Measurements from ENCODE around the gene AP4S1.

Gene AP4S1

DNA sequence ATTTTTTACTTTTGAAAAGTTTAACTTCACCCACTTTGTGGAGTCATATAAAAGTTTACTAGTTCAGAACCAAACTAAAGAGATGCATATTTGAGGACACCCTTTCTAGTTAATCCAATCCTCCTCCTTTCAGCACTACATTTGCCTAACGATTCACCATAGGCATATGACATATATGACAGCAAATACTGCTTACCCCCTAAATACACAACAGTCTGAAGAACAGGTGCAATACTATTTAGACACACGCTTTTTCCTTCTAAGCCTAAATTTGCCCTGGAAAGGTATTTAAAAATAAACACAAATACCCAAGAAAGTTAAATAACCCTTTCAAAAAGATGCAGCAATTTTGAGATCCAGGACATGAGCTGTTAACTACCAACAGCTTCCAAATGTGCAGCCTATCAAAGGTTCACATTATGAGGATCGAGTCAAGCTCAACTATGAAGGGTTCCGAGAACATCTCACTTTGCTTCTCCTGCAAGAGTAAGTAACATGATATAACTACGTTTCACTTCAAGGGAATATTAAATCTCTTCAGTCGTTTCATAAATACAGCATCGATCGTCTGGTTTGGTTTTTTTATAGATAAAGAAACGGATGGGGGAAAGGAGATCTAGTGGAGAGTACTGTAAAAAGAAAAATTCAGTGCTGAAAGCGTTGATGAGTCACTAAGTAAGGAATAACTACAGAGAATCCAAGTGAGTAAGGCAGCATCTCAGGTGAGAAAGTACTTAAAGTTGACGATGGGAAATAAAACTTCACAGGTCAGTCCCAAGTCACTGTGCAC, 677 bp upstream of the AP4S1 start:
- Histone ChIP-seq H3K27ac (ENCODE audit: low read depth, low read length) (peak overlapping the region; percentile 97), H3K9ac (ENCODE audit: low read length in 5 of 5) (peak overlapping the region; percentile 65 to 99 (median 96)), H3K4me1 (ENCODE audit: control insufficient read depth in 5 of 5, insufficient read depth in 5 of 5, low read length in 5 of 5) (peaks cover 5 to 36% (median 34%) of the 10 kb centered on the region in 5 donors), H3K4me3 (ENCODE audit: low read depth in 1 of 5, low read length in 5 of 5) (peak overlapping the region; percentile 92 to 97 (median 94)), H3K27me3 (ENCODE audit: control insufficient read depth in 5 of 5, insufficient read depth in 4 of 5, low read length in 5 of 5) (no peaks in the 10 kb centered on the region), H3K9me3 (ENCODE audit: control insufficient read depth in 5 of 5, low read length in 5 of 5) (no peaks in the 10 kb centered on the region), H3K36me3 (ENCODE audit: control insufficient read depth in 5 of 5, insufficient read depth in 5 of 5, low read length in 5 of 5) (peaks cover 0 to 6% (median 2%) of the 10 kb centered on the region in 5 donors)

DNA sequence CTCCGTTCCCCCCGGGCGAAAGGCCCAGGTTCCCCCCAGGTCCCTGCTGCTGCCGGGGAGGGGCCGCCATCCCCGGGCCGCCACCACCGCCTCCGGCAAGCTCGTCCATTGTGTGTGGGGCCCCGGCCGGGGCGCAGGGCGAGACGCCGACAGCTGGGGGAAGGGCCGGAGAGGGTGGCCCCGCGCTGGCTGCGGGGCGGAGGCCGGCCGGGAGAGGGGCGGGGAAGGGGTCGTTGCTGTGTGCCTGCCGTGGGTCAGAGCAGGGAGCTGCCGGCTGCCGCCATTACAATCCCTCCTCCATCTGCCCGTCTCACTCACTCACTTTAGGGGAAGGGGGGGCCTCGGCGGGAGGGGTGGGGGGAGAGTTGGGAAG, 614 bp downstream of the AP4S1 start, which contains the start of gene STRN3:
TSS of gene STRN3 (minus strand) at position 303 of the 373 bp plus-strand sequence. CDS start at position 109, 194 bp downstream.
- peak within 1 kb of the TSS; percentile 97 for H3K27ac ChIP-seq (ENCODE audit: low read depth, low read length)
- H3K36me3 ChIP-seq (ENCODE audit: control insufficient read depth in 5 of 5, insufficient read depth in 5 of 5, low read length in 5 of 5) = peaks cover 0 to 5% (median 0%) of the 10 kb centered on the region in 5 donors
- peak within 1 kb of the TSS; percentile 93 to 99 (median 96) for H3K9ac ChIP-seq (ENCODE audit: low read length in 5 of 5)
- peak within 1 kb of the TSS; percentile 92 to 97 (median 94) for H3K4me3 ChIP-seq (ENCODE audit: low read depth in 1 of 5, low read length in 5 of 5)
- no peaks in the 10 kb centered on the region for H3K9me3 ChIP-seq (ENCODE audit: control insufficient read depth in 5 of 5, low read length in 5 of 5)
- H3K4me1 ChIP-seq (ENCODE audit: control insufficient read depth in 5 of 5, insufficient read depth in 5 of 5, low read length in 5 of 5) = peaks cover 5 to 36% (median 34%) of the 10 kb centered on the region in 5 donors
- H3K27me3 ChIP-seq (ENCODE audit: control insufficient read depth in 5 of 5, insufficient read depth in 4 of 5, low read length in 5 of 5) = no peaks in the 10 kb centered on the region

DNA sequence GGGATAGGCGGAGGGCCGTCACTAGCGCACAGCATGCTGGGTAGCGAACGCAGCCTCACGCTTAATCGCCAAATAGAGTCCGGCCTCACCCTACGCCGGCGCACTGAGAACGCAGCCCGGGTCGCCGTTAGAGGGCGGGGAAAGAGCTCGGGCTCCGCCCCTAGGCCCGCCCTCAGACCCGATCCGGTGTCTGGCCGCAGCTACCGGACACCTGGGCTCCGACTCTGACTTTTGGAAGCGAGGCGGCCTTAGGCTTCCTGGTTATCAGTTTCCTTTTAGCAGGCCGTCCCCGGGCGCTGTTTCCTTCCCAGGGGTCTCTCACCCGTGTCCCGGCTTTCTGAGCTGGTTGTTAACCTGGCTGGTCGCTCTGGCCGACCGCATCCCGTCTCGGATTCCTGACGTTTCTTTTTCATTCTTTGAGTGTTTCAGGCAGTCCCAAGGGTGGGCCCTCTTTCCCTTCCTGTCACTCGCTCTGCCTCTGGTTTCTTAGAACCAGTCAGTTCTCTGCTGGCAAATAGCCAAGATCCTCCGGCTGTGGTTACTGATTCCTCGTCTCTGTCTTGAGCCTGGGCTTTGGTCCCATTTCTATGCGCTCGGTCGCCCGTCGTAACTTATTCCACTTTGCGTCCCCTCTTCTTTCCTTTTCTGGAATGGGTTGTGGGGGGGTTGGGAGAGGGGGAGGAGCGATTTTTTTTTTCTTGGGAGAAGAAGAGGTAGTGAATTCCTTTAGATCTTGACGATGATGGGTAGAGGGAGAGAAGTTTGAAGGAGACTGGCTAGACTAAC, 1.2 kb downstream of the AP4S1 start:
- Histone ChIP-seq H3K36me3 (ENCODE audit: control insufficient read depth in 5 of 5, insufficient read depth in 5 of 5, low read length in 5 of 5) (peaks cover 0 to 1% (median 0%) of the 10 kb centered on the region in 5 donors), H3K27me3 (ENCODE audit: control insufficient read depth in 5 of 5, insufficient read depth in 4 of 5, low read length in 5 of 5) (no peaks in the 10 kb centered on the region)

DNA sequence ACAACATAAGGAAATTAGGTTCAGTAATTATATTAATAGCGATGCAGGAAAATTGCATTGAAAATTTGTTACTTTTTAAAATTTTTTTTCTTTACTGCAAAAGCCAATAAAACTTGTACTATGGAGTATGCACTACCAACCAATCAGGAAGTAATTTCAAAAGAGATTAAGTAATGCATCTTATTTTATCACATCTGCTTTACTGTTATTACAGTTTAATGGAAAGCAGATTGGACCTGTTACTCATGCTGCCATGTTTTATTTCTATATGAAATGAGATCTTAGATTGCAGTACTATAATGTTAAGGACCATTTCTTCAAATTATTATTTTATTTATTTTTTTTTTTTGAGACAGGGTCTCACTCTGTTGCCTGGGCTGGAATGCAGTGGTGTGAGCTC, 2.4 kb downstream of the AP4S1 start:
- no peak overlapping the region for H3K9ac ChIP-seq (ENCODE audit: low read length in 5 of 5)

More for the DNA sequence above, 1.2 kb downstream of the AP4S1 start:
- no peaks in the 10 kb centered on the region for H3K9me3 ChIP-seq (ENCODE audit: control insufficient read depth in 5 of 5, low read length in 5 of 5)
- peak overlapping the region; percentile 93 to 99 (median 95) for H3K9ac ChIP-seq (ENCODE audit: low read length in 5 of 5)
- peaks cover 5 to 36% (median 34%) of the 10 kb centered on the region in 5 donors for H3K4me1 ChIP-seq (ENCODE audit: control insufficient read depth in 5 of 5, insufficient read depth in 5 of 5, low read length in 5 of 5)
- peak overlapping the region; percentile 90 to 96 (median 92) for H3K4me3 ChIP-seq (ENCODE audit: low read depth in 1 of 5, low read length in 5 of 5)
- peak overlapping the region; percentile 97 for H3K27ac ChIP-seq (ENCODE audit: low read depth, low read length)

DNA sequence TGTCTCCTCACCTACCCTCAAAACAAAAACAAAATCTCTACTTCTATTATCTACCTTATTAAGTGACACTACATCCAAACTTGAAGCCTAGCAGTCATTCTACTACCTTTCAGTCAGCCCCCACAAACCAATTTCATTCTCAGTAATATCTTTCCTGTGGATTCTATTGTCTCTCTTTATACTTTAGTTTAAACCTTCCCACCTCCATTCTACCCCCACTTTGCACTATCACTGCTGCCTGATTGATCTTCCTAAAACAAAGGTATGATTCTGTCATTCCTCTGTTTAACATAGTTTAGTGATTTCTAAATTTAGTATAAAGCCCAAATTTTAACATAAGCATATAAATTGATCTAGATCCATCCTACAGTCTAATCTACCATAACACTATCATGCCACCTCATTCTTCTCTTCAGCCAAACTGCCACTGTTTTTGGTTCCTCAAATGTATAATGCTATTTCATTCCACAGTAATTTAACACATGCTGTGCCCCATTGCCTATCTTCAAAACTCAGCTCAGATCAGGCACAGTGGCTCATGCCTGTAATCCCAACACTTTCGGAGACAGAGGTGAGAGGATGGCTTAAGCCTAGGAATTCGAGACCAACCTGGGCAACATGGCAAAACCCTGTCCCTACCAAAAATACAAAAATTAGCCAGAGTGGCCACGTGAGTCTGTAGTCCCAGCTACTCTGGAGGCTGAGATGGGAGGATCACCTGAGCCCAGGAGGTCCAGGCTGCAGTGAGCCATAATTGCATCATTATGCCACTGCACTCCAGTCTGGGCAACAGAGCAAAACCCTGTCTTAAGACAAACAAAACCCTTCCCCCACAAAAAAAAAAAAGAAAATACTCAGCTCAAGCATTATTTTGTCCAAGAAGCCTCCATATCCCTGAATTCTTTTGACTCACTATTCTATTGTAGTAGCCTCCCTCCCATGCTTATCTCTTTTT, 3.8 kb downstream of the AP4S1 start:
- Histone ChIP-seq H3K9ac (ENCODE audit: low read length in 5 of 5) (no peak overlapping the region), H3K27ac (ENCODE audit: low read depth, low read length) (no peak overlapping the region), H3K4me1 (ENCODE audit: control insufficient read depth in 5 of 5, insufficient read depth in 5 of 5, low read length in 5 of 5) (peaks cover 5 to 19% (median 13%) of the 10 kb centered on the region in 5 donors), H3K9me3 (ENCODE audit: control insufficient read depth in 5 of 5, low read length in 5 of 5) (no peaks in the 10 kb centered on the region), H3K27me3 (ENCODE audit: control insufficient read depth in 5 of 5, insufficient read depth in 4 of 5, low read length in 5 of 5) (no peaks in the 10 kb centered on the region), H3K36me3 (ENCODE audit: control insufficient read depth in 5 of 5, insufficient read depth in 5 of 5, low read length in 5 of 5) (no peaks in the 10 kb centered on the region), H3K4me3 (ENCODE audit: low read depth in 1 of 5, low read length in 5 of 5) (no peak overlapping the region)

More for the DNA sequence above, 2.4 kb downstream of the AP4S1 start:
- Histone ChIP-seq H3K27ac (ENCODE audit: low read depth, low read length) (no peak overlapping the region), H3K27me3 (ENCODE audit: control insufficient read depth in 5 of 5, insufficient read depth in 4 of 5, low read length in 5 of 5) (no peaks in the 10 kb centered on the region), H3K4me3 (ENCODE audit: low read depth in 1 of 5, low read length in 5 of 5) (peak overlapping the region in 1 of 5 donors; percentile 96), H3K4me1 (ENCODE audit: control insufficient read depth in 5 of 5, insufficient read depth in 5 of 5, low read length in 5 of 5) (peaks cover 5 to 33% (median 28%) of the 10 kb centered on the region in 5 donors), H3K9me3 (ENCODE audit: control insufficient read depth in 5 of 5, low read length in 5 of 5) (no peaks in the 10 kb centered on the region), H3K36me3 (ENCODE audit: control insufficient read depth in 5 of 5, insufficient read depth in 5 of 5, low read length in 5 of 5) (no peaks in the 10 kb centered on the region)

DNA sequence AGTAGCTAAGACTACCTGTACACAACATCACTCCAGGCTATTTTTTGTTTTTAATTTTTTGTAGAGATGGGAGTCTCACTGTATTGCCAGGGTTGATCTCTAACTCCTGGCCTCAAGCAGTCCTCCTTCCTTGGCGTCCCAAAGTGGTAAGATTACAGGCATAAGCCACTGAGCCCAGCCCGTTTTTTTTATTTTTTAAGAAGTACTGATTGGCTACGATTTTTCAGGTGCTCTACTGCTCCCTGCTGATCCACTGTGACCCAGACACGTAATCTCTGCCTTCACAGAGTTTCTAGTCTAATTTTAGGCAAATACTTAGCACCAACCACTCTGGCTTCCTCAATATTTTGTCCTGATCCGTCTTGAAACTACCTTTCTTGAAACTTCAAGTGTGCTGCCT, 5.0 kb downstream of the AP4S1 start:
- Histone ChIP-seq H3K9me3 (ENCODE audit: control insufficient read depth in 5 of 5, low read length in 5 of 5) (no peaks in the 10 kb centered on the region), H3K36me3 (ENCODE audit: control insufficient read depth in 5 of 5, insufficient read depth in 5 of 5, low read length in 5 of 5) (no peaks in the 10 kb centered on the region), H3K27me3 (ENCODE audit: control insufficient read depth in 5 of 5, insufficient read depth in 4 of 5, low read length in 5 of 5) (no peaks in the 10 kb centered on the region), H3K9ac (ENCODE audit: low read length in 5 of 5) (no peak overlapping the region), H3K27ac (ENCODE audit: low read depth, low read length) (no peak overlapping the region), H3K4me3 (ENCODE audit: low read depth in 1 of 5, low read length in 5 of 5) (no peak overlapping the region), H3K4me1 (ENCODE audit: control insufficient read depth in 5 of 5, insufficient read depth in 5 of 5, low read length in 5 of 5) (peaks cover 0 to 8% (median 5%) of the 10 kb centered on the region in 5 donors)

DNA sequence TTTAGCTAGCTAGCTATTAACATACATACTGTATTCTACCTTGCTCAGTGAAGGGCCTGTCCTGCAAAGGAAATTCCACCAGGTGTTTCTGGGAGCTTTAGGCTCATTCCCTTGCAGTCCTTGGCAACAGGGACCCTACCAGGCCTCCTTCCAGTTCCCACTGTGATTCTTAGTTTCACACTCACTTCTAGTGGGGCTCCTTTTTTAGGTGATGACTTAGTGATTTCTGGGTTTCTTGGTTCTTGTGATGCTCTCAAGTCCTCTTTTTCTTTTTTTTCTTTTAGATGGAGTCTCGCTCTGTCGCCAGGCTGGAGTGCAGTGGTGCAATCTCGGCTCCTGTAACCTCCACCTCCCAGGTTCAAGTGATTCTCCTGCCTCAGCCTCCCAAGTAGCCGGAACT, 11.1 kb downstream of the AP4S1 start:
- H3K27me3 ChIP-seq (ENCODE audit: control insufficient read depth in 5 of 5, insufficient read depth in 4 of 5, low read length in 5 of 5) = no peaks in the 10 kb centered on the region
- H3K27ac ChIP-seq (ENCODE audit: low read depth, low read length) = no peak overlapping the region
- no peak overlapping the region for H3K9ac ChIP-seq (ENCODE audit: low read length in 5 of 5)

DNA sequence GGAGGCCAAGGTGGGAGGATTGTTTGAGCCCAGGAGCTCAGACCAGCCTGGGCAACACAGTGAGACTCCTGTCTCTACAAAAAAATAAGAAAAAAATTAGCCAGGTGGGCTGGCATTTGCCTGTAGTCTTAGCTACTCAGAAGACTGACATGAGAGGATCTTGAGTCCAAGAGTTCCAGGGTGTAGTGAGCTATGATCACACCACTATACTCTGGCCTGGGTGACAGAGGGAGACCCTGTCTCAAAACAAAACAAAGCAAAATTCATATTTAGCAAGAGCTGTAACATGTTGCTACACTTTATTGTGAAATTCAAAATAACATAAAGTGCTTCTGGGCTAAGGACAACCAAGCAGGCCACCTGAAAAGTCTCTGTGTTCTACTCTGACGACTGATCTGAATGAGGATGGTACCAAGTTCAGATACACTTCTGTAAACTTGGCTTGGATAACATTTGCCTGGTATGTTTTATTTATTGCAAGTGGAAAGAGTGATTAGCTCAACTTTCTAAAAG, 12.3 kb downstream of the AP4S1 start:
- Histone ChIP-seq H3K4me1 (ENCODE audit: control insufficient read depth in 5 of 5, insufficient read depth in 5 of 5, low read length in 5 of 5) (peaks cover 0 to 7% (median 0%) of the 10 kb centered on the region in 5 donors), H3K9me3 (ENCODE audit: control insufficient read depth in 5 of 5, low read length in 5 of 5) (no peaks in the 10 kb centered on the region), H3K27me3 (ENCODE audit: control insufficient read depth in 5 of 5, insufficient read depth in 4 of 5, low read length in 5 of 5) (no peaks in the 10 kb centered on the region), H3K27ac (ENCODE audit: low read depth, low read length) (no peak overlapping the region), H3K9ac (ENCODE audit: low read length in 5 of 5) (no peak overlapping the region), H3K36me3 (ENCODE audit: control insufficient read depth in 5 of 5, insufficient read depth in 5 of 5, low read length in 5 of 5) (peaks cover 0 to 3% (median 0%) of the 10 kb centered on the region in 5 donors), H3K4me3 (ENCODE audit: low read depth in 1 of 5, low read length in 5 of 5) (no peak overlapping the region)

More for the DNA sequence above, 11.1 kb downstream of the AP4S1 start:
- Histone ChIP-seq H3K36me3 (ENCODE audit: control insufficient read depth in 5 of 5, insufficient read depth in 5 of 5, low read length in 5 of 5) (peaks cover 0 to 3% (median 0%) of the 10 kb centered on the region in 5 donors), H3K9me3 (ENCODE audit: control insufficient read depth in 5 of 5, low read length in 5 of 5) (no peaks in the 10 kb centered on the region), H3K4me1 (ENCODE audit: control insufficient read depth in 5 of 5, insufficient read depth in 5 of 5, low read length in 5 of 5) (peaks cover 0 to 7% (median 0%) of the 10 kb centered on the region in 5 donors), H3K4me3 (ENCODE audit: low read depth in 1 of 5, low read length in 5 of 5) (no peak overlapping the region)

DNA sequence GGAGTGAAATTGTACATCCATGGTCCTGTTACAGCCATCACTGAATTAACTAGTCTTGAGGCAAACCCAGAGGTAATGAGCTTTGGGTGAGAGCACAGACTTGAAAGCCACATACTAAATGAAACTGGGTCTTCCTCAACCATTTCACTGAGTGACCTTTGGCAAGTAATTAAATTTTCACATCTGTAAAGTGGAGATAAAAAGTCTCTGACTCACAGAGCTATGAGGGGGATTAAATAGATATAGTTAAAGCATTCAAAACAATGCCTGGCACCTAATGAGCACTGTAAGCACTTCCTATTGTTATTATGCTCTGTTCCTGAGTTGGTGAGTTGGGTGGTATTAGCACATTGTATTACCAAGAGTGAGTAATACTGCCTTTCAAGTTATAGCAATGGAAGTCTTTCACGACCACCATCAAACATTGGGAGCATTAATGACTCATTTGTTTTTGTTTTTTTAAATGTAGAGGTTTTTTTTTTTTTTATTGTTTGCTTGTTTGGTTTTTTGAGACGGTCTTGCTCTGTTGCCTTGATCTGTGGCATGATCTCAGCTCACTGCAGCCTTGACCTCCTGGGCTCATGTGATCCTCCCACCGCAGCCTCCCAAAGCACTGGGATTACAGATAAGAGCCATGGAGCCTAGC, 13.2 kb downstream of the AP4S1 start:
- Histone ChIP-seq H3K27me3 (ENCODE audit: control insufficient read depth in 5 of 5, insufficient read depth in 4 of 5, low read length in 5 of 5) (no peaks in the 10 kb centered on the region), H3K4me3 (ENCODE audit: low read depth in 1 of 5, low read length in 5 of 5) (no peak overlapping the region), H3K9ac (ENCODE audit: low read length in 5 of 5) (no peak overlapping the region), H3K9me3 (ENCODE audit: control insufficient read depth in 5 of 5, low read length in 5 of 5) (no peaks in the 10 kb centered on the region), H3K27ac (ENCODE audit: low read depth, low read length) (no peak overlapping the region), H3K4me1 (ENCODE audit: control insufficient read depth in 5 of 5, insufficient read depth in 5 of 5, low read length in 5 of 5) (peaks cover 0 to 7% (median 0%) of the 10 kb centered on the region in 5 donors), H3K36me3 (ENCODE audit: control insufficient read depth in 5 of 5, insufficient read depth in 5 of 5, low read length in 5 of 5) (peaks cover 0 to 3% (median 0%) of the 10 kb centered on the region in 5 donors)
